ENCODE results near the gene COG7.
"Not testable (repeated sequence)": the region's sequence is repeated elsewhere in the genome, so short reads cannot be mapped to it uniquely, and the experiment has no call there.

COG7 gene

GRCh38 chr16:23469814-23470213, 16.8 kb upstream of the COG7 start:
- Histone ChIP-seq H3K4me3 (ENCODE audit: low read depth, low read length) (no peak overlapping the region), H3K4me1 (ENCODE audit: control insufficient read depth, insufficient read depth, low read length) (no peaks in the 10 kb centered on the region), H3K27me3 (ENCODE audit: control insufficient read depth, insufficient read depth, low read length) (no peaks in the 10 kb centered on the region), H3K9ac (ENCODE audit: low read length) (no peak overlapping the region), H3K27ac (ENCODE audit: low read depth, low read length) (no peak overlapping the region), H3K36me3 (ENCODE audit: control insufficient read depth, insufficient read depth, low read length) (peaks cover 87% of the 10 kb centered on the region), H3K9me3 (ENCODE audit: control insufficient read depth, insufficient read depth, low read depth, low read length) (no peaks in the 10 kb centered on the region)

GRCh38 chr16:23466162-23466885, 13.3 kb upstream of the COG7 start:
- H3K9ac ChIP-seq (ENCODE audit: low read length), result no peak overlapping the region
- no peaks in the 10 kb centered on the region for H3K27me3 ChIP-seq (ENCODE audit: control insufficient read depth, insufficient read depth, low read length)
- H3K9me3 ChIP-seq (ENCODE audit: control insufficient read depth, insufficient read depth, low read depth, low read length), result no peaks in the 10 kb centered on the region
- no peak overlapping the region for H3K4me3 ChIP-seq (ENCODE audit: low read depth, low read length)
- H3K27ac ChIP-seq (ENCODE audit: low read depth, low read length), result no peak overlapping the region
- H3K4me1 ChIP-seq (ENCODE audit: control insufficient read depth, insufficient read depth, low read length), result no peaks in the 10 kb centered on the region
- peaks cover 64% of the 10 kb centered on the region for H3K36me3 ChIP-seq (ENCODE audit: control insufficient read depth, insufficient read depth, low read length)

GRCh38 chr16:23465179-23465578, 12.2 kb upstream of the COG7 start:
- Histone ChIP-seq H3K4me3 (ENCODE audit: low read depth, low read length) (no peak overlapping the region), H3K27me3 (ENCODE audit: control insufficient read depth, insufficient read depth, low read length) (no peaks in the 10 kb centered on the region), H3K27ac (ENCODE audit: low read depth, low read length) (no peak overlapping the region), H3K4me1 (ENCODE audit: control insufficient read depth, insufficient read depth, low read length) (no peaks in the 10 kb centered on the region), H3K36me3 (ENCODE audit: control insufficient read depth, insufficient read depth, low read length) (peaks cover 56% of the 10 kb centered on the region), H3K9me3 (ENCODE audit: control insufficient read depth, insufficient read depth, low read depth, low read length) (no peaks in the 10 kb centered on the region), H3K9ac (ENCODE audit: low read length) (no peak overlapping the region)

GRCh38 chr16:23464196-23464595, 11.2 kb upstream of the COG7 start:
- Histone ChIP-seq H3K9me3 (ENCODE audit: control insufficient read depth, insufficient read depth, low read depth, low read length) (no peaks in the 10 kb centered on the region), H3K4me1 (ENCODE audit: control insufficient read depth, insufficient read depth, low read length) (no peaks in the 10 kb centered on the region), H3K27me3 (ENCODE audit: control insufficient read depth, insufficient read depth, low read length) (no peaks in the 10 kb centered on the region), H3K4me3 (ENCODE audit: low read depth, low read length) (no peak overlapping the region), H3K36me3 (ENCODE audit: control insufficient read depth, insufficient read depth, low read length) (peaks cover 46% of the 10 kb centered on the region), H3K27ac (ENCODE audit: low read depth, low read length) (no peak overlapping the region), H3K9ac (ENCODE audit: low read length) (no peak overlapping the region)

GRCh38 chr16:23462994-23463393, 10.0 kb upstream of the COG7 start:
- H3K9ac ChIP-seq (ENCODE audit: low read length); H3K27me3 ChIP-seq (ENCODE audit: control insufficient read depth, insufficient read depth, low read length); H3K27ac ChIP-seq (ENCODE audit: low read depth, low read length); H3K4me1 ChIP-seq (ENCODE audit: control insufficient read depth, insufficient read depth, low read length); H3K4me3 ChIP-seq (ENCODE audit: low read depth, low read length); H3K9me3 ChIP-seq (ENCODE audit: control insufficient read depth, insufficient read depth, low read depth, low read length): not testable (repeated sequence)
- peaks cover 37% of the 10 kb centered on the region for H3K36me3 ChIP-seq (ENCODE audit: control insufficient read depth, insufficient read depth, low read length)

- Histone ChIP-seq H3K4me1 (ENCODE audit: control insufficient read depth, insufficient read depth, low read length) (0 out of 2 replicates have a peak, but pooled peaks cover 4% of the 10 kb centered on the region), H3K27ac (ENCODE audit: low read depth, low read length) (no peak overlapping the region), H3K27me3 (ENCODE audit: control insufficient read depth, insufficient read depth, low read length) (no peaks in the 10 kb centered on the region), H3K4me3 (ENCODE audit: low read depth, low read length) (peak overlapping the region; percentile 96), H3K9ac (ENCODE audit: low read length) (peak overlapping the region; percentile 93), H3K9me3 (ENCODE audit: control insufficient read depth, insufficient read depth, low read depth, low read length) (no peaks in the 10 kb centered on the region), H3K36me3 (ENCODE audit: control insufficient read depth, insufficient read depth, low read length) (no peaks in the 10 kb centered on the region)
Observed at GRCh38 chr16:23453338-23454052, 506 bp upstream of the COG7 start.

- Histone ChIP-seq H3K9ac (ENCODE audit: low read length) (peak overlapping the region; percentile 93), H3K9me3 (ENCODE audit: control insufficient read depth, insufficient read depth, low read depth, low read length) (no peaks in the 10 kb centered on the region), H3K27ac (ENCODE audit: low read depth, low read length) (peak overlapping the region; percentile 87; the same call in 1 of the 2 replicates), H3K4me1 (ENCODE audit: control insufficient read depth, insufficient read depth, low read length) (0 out of 2 replicates have a peak, but pooled peaks cover 4% of the 10 kb centered on the region), H3K4me3 (ENCODE audit: low read depth, low read length) (peak overlapping the region; percentile 96), H3K36me3 (ENCODE audit: control insufficient read depth, insufficient read depth, low read length) (no peaks in the 10 kb centered on the region), H3K27me3 (ENCODE audit: control insufficient read depth, insufficient read depth, low read length) (no peaks in the 10 kb centered on the region)
Observed at GRCh38 chr16:23452221-23452571, 793 bp downstream of the COG7 start.

- H3K27me3 ChIP-seq (ENCODE audit: control insufficient read depth, insufficient read depth, low read length), result no peaks in the 10 kb centered on the region
- 0 out of 2 replicates have a peak, but pooled peaks cover 4% of the 10 kb centered on the region for H3K4me1 ChIP-seq (ENCODE audit: control insufficient read depth, insufficient read depth, low read length)
- no peak overlapping the region for H3K27ac ChIP-seq (ENCODE audit: low read depth, low read length)
- H3K9ac ChIP-seq (ENCODE audit: low read length), result no peak overlapping the region
- H3K4me3 ChIP-seq (ENCODE audit: low read depth, low read length), result no peak overlapping the region
- no peaks in the 10 kb centered on the region for H3K9me3 ChIP-seq (ENCODE audit: control insufficient read depth, insufficient read depth, low read depth, low read length)
- peaks cover 17% of the 10 kb centered on the region for H3K36me3 ChIP-seq (ENCODE audit: control insufficient read depth, insufficient read depth, low read length)
Observed at GRCh38 chr16:23448392-23448791, 4.6 kb downstream of the COG7 start.

GRCh38 chr16:23437542-23437941, 15.4 kb downstream of the COG7 start:
- H3K9ac ChIP-seq (ENCODE audit: low read length); H3K9me3 ChIP-seq (ENCODE audit: control insufficient read depth, insufficient read depth, low read depth, low read length); H3K27ac ChIP-seq (ENCODE audit: low read depth, low read length); H3K27me3 ChIP-seq (ENCODE audit: control insufficient read depth, insufficient read depth, low read length); H3K4me1 ChIP-seq (ENCODE audit: control insufficient read depth, insufficient read depth, low read length); H3K4me3 ChIP-seq (ENCODE audit: low read depth, low read length): not testable (repeated sequence)
- peaks cover 45% of the 10 kb centered on the region for H3K36me3 ChIP-seq (ENCODE audit: control insufficient read depth, insufficient read depth, low read length)

GRCh38 chr16:23436951-23437350, 16.0 kb downstream of the COG7 start:
- Histone ChIP-seq H3K9me3 (ENCODE audit: control insufficient read depth, insufficient read depth, low read depth, low read length) (no peaks in the 10 kb centered on the region), H3K27me3 (ENCODE audit: control insufficient read depth, insufficient read depth, low read length) (no peaks in the 10 kb centered on the region), H3K36me3 (ENCODE audit: control insufficient read depth, insufficient read depth, low read length) (peaks cover 45% of the 10 kb centered on the region), H3K27ac (ENCODE audit: low read depth, low read length) (no peak overlapping the region), H3K4me3 (ENCODE audit: low read depth, low read length) (no peak overlapping the region), H3K9ac (ENCODE audit: low read length) (no peak overlapping the region), H3K4me1 (ENCODE audit: control insufficient read depth, insufficient read depth, low read length) (no peaks in the 10 kb centered on the region)

- H3K27ac ChIP-seq (ENCODE audit: low read depth, low read length), result no peak overlapping the region
Observed at GRCh38 chr16:23435500-23435899, 17.5 kb downstream of the COG7 start.

More at GRCh38 chr16:23435500-23435899, 17.5 kb downstream of the COG7 start:
- H3K4me1 ChIP-seq (ENCODE audit: control insufficient read depth, insufficient read depth, low read length), result no peaks in the 10 kb centered on the region
- H3K4me3 ChIP-seq (ENCODE audit: low read depth, low read length), result no peak overlapping the region
- no peak overlapping the region for H3K9ac ChIP-seq (ENCODE audit: low read length)
- no peaks in the 10 kb centered on the region for H3K27me3 ChIP-seq (ENCODE audit: control insufficient read depth, insufficient read depth, low read length)
- H3K9me3 ChIP-seq (ENCODE audit: control insufficient read depth, insufficient read depth, low read depth, low read length), result no peaks in the 10 kb centered on the region
- peaks cover 41% of the 10 kb centered on the region for H3K36me3 ChIP-seq (ENCODE audit: control insufficient read depth, insufficient read depth, low read length)

All from HUES6 (cell line).